ENCODE data around the gene NDUFAF5. TPM values are rescaled to one million over a fixed set of nuclear protein-coding genes. Genes with fewer than 3 reads are reported as not detected.

The NDUFAF5 gene
- total RNA-seq, 1 donor from 2014 or later = 19.4 TPM

- H3K36me3 Mint-ChIP-seq (ENCODE audit: unreplicated experiment) = peaks cover 56% of the 10 kb centered on the region
- H3K9me3 Mint-ChIP-seq (ENCODE audit: unreplicated experiment) = peaks cover 17% of the 10 kb centered on the region
- H3K27ac Mint-ChIP-seq (ENCODE audit: unreplicated experiment) = no peak overlapping the region
- no peak overlapping the region for H3K4me3 Mint-ChIP-seq (ENCODE audit: unreplicated experiment)
- no peaks in the 10 kb centered on the region for H3K27me3 Mint-ChIP-seq (ENCODE audit: unreplicated experiment)
- no peaks in the 10 kb centered on the region for H3K4me1 Mint-ChIP-seq (ENCODE audit: unreplicated experiment)
- TF ChIP-seq CTCF (IDR thresholded peaks at IDR 0.05) = no peak
- no peak for DNase-seq (ENCODE audit: extremely low spot score, unreplicated experiment)
These were observed 14.7 kb upstream of the NDUFAF5 start for GRCh38 chr20:13770141-13770540.

GRCh38 chr20:13771853-13772453 lies 12.9 kb upstream of the NDUFAF5 start:
- Mint-ChIP-seq H3K9me3 (ENCODE audit: unreplicated experiment) (peaks cover 2% of the 10 kb centered on the region), H3K4me3 (ENCODE audit: unreplicated experiment) (no peak overlapping the region), H3K27me3 (ENCODE audit: unreplicated experiment) (no peaks in the 10 kb centered on the region), H3K27ac (ENCODE audit: unreplicated experiment) (no peak overlapping the region), H3K4me1 (ENCODE audit: unreplicated experiment) (no peaks in the 10 kb centered on the region), H3K36me3 (ENCODE audit: unreplicated experiment) (peaks cover 52% of the 10 kb centered on the region)
- peak; percentile 62 for TF ChIP-seq CTCF (IDR thresholded peaks at IDR 0.05)
- no peak for DNase-seq (ENCODE audit: extremely low spot score, unreplicated experiment)

- Mint-ChIP-seq H3K27ac (ENCODE audit: unreplicated experiment) (peak overlapping the region; percentile 24), H3K4me3 (ENCODE audit: unreplicated experiment) (no peak overlapping the region), H3K9me3 (ENCODE audit: unreplicated experiment) (no peaks in the 10 kb centered on the region), H3K27me3 (ENCODE audit: unreplicated experiment) (no peaks in the 10 kb centered on the region), H3K4me1 (ENCODE audit: unreplicated experiment) (no peaks in the 10 kb centered on the region), H3K36me3 (ENCODE audit: unreplicated experiment) (peaks cover 49% of the 10 kb centered on the region)
- no peak for TF ChIP-seq CTCF (IDR thresholded peaks at IDR 0.05)
- DNase-seq (ENCODE audit: extremely low spot score, unreplicated experiment) = no peak
These were observed 12.3 kb upstream of the NDUFAF5 start for GRCh38 chr20:13772529-13772928.

GRCh38 chr20:13775867-13776266 lies 9.0 kb upstream of the NDUFAF5 start:
- Mint-ChIP-seq H3K4me3 (ENCODE audit: unreplicated experiment) (no peak overlapping the region), H3K4me1 (ENCODE audit: unreplicated experiment) (peaks cover 3% of the 10 kb centered on the region), H3K9me3 (ENCODE audit: unreplicated experiment) (no peaks in the 10 kb centered on the region), H3K27ac (ENCODE audit: unreplicated experiment) (no peak overlapping the region), H3K27me3 (ENCODE audit: unreplicated experiment) (no peaks in the 10 kb centered on the region), H3K36me3 (ENCODE audit: unreplicated experiment) (peaks cover 36% of the 10 kb centered on the region)
- DNase-seq (ENCODE audit: extremely low spot score, unreplicated experiment) = no peak
- TF ChIP-seq CTCF (IDR thresholded peaks at IDR 0.05) = no peak

- DNase-seq (ENCODE audit: extremely low spot score, unreplicated experiment) = no peak
- Mint-ChIP-seq H3K4me3 (ENCODE audit: unreplicated experiment) (no peak overlapping the region), H3K4me1 (ENCODE audit: unreplicated experiment) (peaks cover 3% of the 10 kb centered on the region), H3K27me3 (ENCODE audit: unreplicated experiment) (no peaks in the 10 kb centered on the region), H3K9me3 (ENCODE audit: unreplicated experiment) (no peaks in the 10 kb centered on the region), H3K36me3 (ENCODE audit: unreplicated experiment) (peaks cover 36% of the 10 kb centered on the region), H3K27ac (ENCODE audit: unreplicated experiment) (peak overlapping the region; percentile 12)
- TF ChIP-seq CTCF (IDR thresholded peaks at IDR 0.05) = no peak
These were observed 7.6 kb upstream of the NDUFAF5 start for GRCh38 chr20:13777171-13777601.

Measured in osteocyte (in vitro differentiated cells).